K562 (cell line): ENCODE results near the gene TTC4. TPM values are rescaled to one million over a fixed set of nuclear protein-coding genes. Genes with fewer than 3 reads are reported as not detected.

ENCODE experiments used
- ATAC-seq: fragments of 200-7000 bp; cut with Tn5 transposase; 3 replicates; pipeline ENCODE4 v1.9.1; 2020; ENCODE audit warnings: moderate library complexity
- BruUV-seq: library from RNA; stranded (reverse); fragments of 400-500 nt; replicated peaks from 2 replicates; lab custom pipeline; 2021; lab: Mats Ljungman, UMichigan
- CTCF ChIA-PET: fragments of 300-600 bp; formaldehyde crosslinking; extraction: SDS; loops from one replicate; lab custom pipeline; 2021; ENCODE audit warnings: low intra/inter-chr PET ratio; lab: Yijun Ruan, JAX
- POLR2A ChIA-PET: fragments of 300-600, 350-650 bp; sonication (Branson Sonifier 250); formaldehyde crosslinking; extraction: SDS; loops from one replicate; lab custom pipeline; 2021; ENCODE audit warnings: antibody characterized with exemption, inconsistent platforms; lab: Yijun Ruan, JAX
- DNase-seq, 4 experiments: peaks; one replicate each; pipeline versions ENCODE4 v3.0.0 to v3.0.0-alpha.2; 2011 to 2018; ENCODE audit warnings: low spot score in 3 of 4, mixed read lengths in 3 of 4; ENCODE audit errors: extremely low read depth in 1 of 4
- FAIRE-seq: peaks from 2 replicates; lab custom pipeline; 2011; peaks lifted over from hg19 to GRCh38; lab: Jason Lieb, UNC
- H2AFZ ChIP-seq: 2 replicates; pipeline ENCODE4 v1.6.0; 2011; ENCODE audit warnings: low read depth, low read length, control low read depth, inconsistent platforms
- H3K27ac ChIP-seq: fragments of 200-600 bp; 3 replicates; pipeline ENCODE4 v1.8.0; 2011; ENCODE audit warnings: low read depth, mild to moderate bottlenecking, control low read depth, inconsistent platforms, low read length, moderate library complexity, mixed read lengths; ENCODE audit errors: extremely low read depth
- H3K27me3 ChIP-seq, 2 experiments: fragments of 300-600 bp in 1 of 2; 2 replicates in 1 of 2; 3 replicates in 1 of 2; pipeline versions ENCODE4 v1.6.0 to v1.8.0; 2011; ENCODE audit warnings: inconsistent platforms in 2 of 2, low read length in 2 of 2, mild to moderate bottlenecking in 1 of 2, mixed read lengths in 1 of 2, moderate library complexity in 1 of 2; ENCODE audit not compliant: control insufficient read depth in 2 of 2, insufficient read depth in 2 of 2
- H3K36me3 ChIP-seq: fragments of 300-600 bp; 3 replicates; pipeline ENCODE4 v1.8.0; 2011; ENCODE audit warnings: mild to moderate bottlenecking, low read length, inconsistent platforms; ENCODE audit not compliant: control insufficient read depth, insufficient read depth
- H3K4me1 ChIP-seq, 2 experiments: fragments of 200-600 bp in 1 of 2; replicated peaks in 1 of 2; 2 replicates in 1 of 2; 3 replicates in 1 of 2; pipeline versions ENCODE4 v1.5.1 to v1.8.0; 2011; ENCODE audit warnings: inconsistent platforms in 2 of 2, low read length in 2 of 2, mild to moderate bottlenecking in 1 of 2, mixed read lengths in 1 of 2, moderate library complexity in 1 of 2; ENCODE audit not compliant: control insufficient read depth in 2 of 2, insufficient read depth in 2 of 2
- H3K4me2 ChIP-seq: 2 replicates; pipeline ENCODE4 v1.6.1; 2011; ENCODE audit warnings: low read length, control low read depth, inconsistent platforms, mixed read lengths; ENCODE audit not compliant: insufficient read depth
- H3K4me3 ChIP-seq: fragments of 200-600 bp; sonication (generic), shearing (Covaris generic); 2 replicates; pipeline ENCODE4 v1.5.1; 2016; ENCODE audit warnings: control low read depth, inconsistent platforms
- H3K79me2 ChIP-seq: fragments of 200-600 bp; 3 replicates; pipeline ENCODE4 v1.8.0; 2011; ENCODE audit warnings: low read length, inconsistent platforms; ENCODE audit not compliant: control insufficient read depth, insufficient read depth
- H3K9ac ChIP-seq, 2 experiments: 2 replicates each; pipeline versions ENCODE4 v1.6.0 to v1.6.1; 2011; ENCODE audit warnings: low read depth in 2 of 2, low read length in 2 of 2, control low read depth in 1 of 2, inconsistent platforms in 1 of 2, mild to moderate bottlenecking in 1 of 2, mixed read lengths in 1 of 2; ENCODE audit not compliant: insufficient read depth in 1 of 2
- H3K9me1 ChIP-seq: one replicate; pipeline ENCODE4 v1.6.0; 2011; ENCODE audit warnings: inconsistent platforms, mild to moderate bottlenecking, low read length, moderate library complexity; ENCODE audit not compliant: control insufficient read depth, insufficient read depth
- H3K9me3 ChIP-seq: replicated peaks from 2 replicates; pipeline ENCODE4 v1.5.1; 2011; ENCODE audit warnings: low read depth, low read length, inconsistent platforms; ENCODE audit not compliant: control insufficient read depth, insufficient read depth
- H4K20me1 ChIP-seq: replicated peaks from 2 replicates; pipeline ENCODE4 v1.6.1; 2011; ENCODE audit warnings: low read length, inconsistent platforms, mixed read lengths; ENCODE audit not compliant: control insufficient read depth, insufficient read depth
- KLF1 ChIP-seq: fragments of 450-650 bp; IDR thresholded peaks from 2 replicates; pipeline ENCODE4 v1.6.1; 2016; ENCODE audit warnings: missing genetic modification characterization, missing compliant biosample characterization
- POLR2A ChIP-seq: fragments of 450-650 bp; conservative IDR thresholded peaks from 2 replicates; pipeline ENCODE4 v1.6.1; 2016
- RBFOX2 ChIP-seq: fragments of 200-400 bp; formaldehyde crosslinking; IDR thresholded peaks from 2 replicates; pipeline ENCODE4 v1.6.1; 2017; ENCODE audit warnings: low read depth, mild to moderate bottlenecking, low read length, moderate library complexity
- in situ Hi-C: fragments of 300-500 bp; cut with MboI; formaldehyde crosslinking; loops from 4 replicates; pipeline ENCODE4 v1.15.0; 2018; ENCODE audit warnings: inconsistent platforms, mixed read lengths
- intact Hi-C: fragments of 100-400 bp; cut with micrococcal nuclease; formaldehyde crosslinking; loops from 2 replicates; pipeline ENCODE4 v1.14.2; 2022
- polyA plus RNA-seq, 8 experiments: library from polyadenylated mRNA; depleted of rRNA in 4 of 8; stranded (reverse) in 5 of 8; unstranded in 3 of 8; fragments of >200 nt; fragmentation: Nextera tagmentation in 2 of 8; fragmentation: Illumina TruSeq in 1 of 8; extraction: Ambion mirVana in 2 of 8; extraction: Trizol in 1 of 8; gene quantifications; 2 replicates each; pipeline versions ENCODE4 v1.2.1 to v1.2.3, GENCODE V29; 2011 to 2014; ENCODE audit warnings: inconsistent platforms in 1 of 8, missing spikeins in 1 of 8
- total RNA-seq, 7 experiments: library from RNA; depleted of rRNA in 6 of 7; stranded (reverse); fragments of >200 nt in 6 of 7; fragmentation: Illumina TruSeq in 2 of 7; extraction: Trizol in 2 of 7; gene quantifications; 2 replicates each; pipeline versions ENCODE4 v1.2.1 to v1.2.3, GENCODE V29; 2011 to 2021; ENCODE audit warnings: low replicate concordance in 1 of 7
- TF ChIP-seq, protein P1 (sequence below), 2 experiments: fragments of 450-650 bp; formaldehyde crosslinking in 1 of 2; IDR thresholded peaks; 2 replicates each; pipeline versions ENCODE4 v1.4.0 to v1.6.1; 2014 to 2020; ENCODE audit warnings: mild to moderate bottlenecking in 2 of 2, borderline replicate concordance in 1 of 2, low read depth in 1 of 2
- TF ChIP-seq, protein P2 (sequence below), 2 experiments: fragments of 250-450 bp in 1 of 2; fragments of 450-650 bp in 1 of 2; sonication (Bioruptor Pico) in 1 of 2; IDR thresholded peaks; 2 replicates each; pipeline versions ENCODE4 v1.6.1 to v1.8.0; 2016 to 2021; ENCODE audit warnings: mild to moderate bottlenecking in 2 of 2, moderate library complexity in 2 of 2, missing compliant biosample characterization in 1 of 2, missing genetic modification characterization in 1 of 2

The TTC4 gene
- total and polyA plus RNA-seq, 9 of the 15 experiments (the other 6 are each of a cell fraction or from before 2014, with no cell fraction given): 36.3 to 111 (median 54.1) TPM

DNA sequence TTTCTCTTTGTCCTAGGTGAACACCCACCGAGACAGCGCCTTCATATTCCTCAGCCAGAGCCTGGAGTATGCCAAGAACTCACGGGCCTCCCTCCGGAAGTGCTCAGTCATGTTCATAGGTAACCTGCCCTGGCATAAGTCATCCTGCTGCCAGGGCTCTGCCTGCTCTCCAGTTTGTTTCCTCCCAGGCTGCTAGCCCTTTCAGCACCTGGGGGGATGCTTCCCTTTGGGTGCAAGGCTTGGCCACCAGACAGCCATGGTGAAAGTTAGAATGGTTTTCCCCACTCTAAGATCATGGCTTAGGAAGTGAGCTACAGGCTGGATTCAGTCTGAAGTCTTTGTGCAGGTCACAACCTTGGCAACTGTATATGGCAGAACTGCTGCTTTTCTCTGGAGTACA, 9.2 kb upstream of the TTC4 start (continued):
- TF ChIP-seq, protein P1, sequence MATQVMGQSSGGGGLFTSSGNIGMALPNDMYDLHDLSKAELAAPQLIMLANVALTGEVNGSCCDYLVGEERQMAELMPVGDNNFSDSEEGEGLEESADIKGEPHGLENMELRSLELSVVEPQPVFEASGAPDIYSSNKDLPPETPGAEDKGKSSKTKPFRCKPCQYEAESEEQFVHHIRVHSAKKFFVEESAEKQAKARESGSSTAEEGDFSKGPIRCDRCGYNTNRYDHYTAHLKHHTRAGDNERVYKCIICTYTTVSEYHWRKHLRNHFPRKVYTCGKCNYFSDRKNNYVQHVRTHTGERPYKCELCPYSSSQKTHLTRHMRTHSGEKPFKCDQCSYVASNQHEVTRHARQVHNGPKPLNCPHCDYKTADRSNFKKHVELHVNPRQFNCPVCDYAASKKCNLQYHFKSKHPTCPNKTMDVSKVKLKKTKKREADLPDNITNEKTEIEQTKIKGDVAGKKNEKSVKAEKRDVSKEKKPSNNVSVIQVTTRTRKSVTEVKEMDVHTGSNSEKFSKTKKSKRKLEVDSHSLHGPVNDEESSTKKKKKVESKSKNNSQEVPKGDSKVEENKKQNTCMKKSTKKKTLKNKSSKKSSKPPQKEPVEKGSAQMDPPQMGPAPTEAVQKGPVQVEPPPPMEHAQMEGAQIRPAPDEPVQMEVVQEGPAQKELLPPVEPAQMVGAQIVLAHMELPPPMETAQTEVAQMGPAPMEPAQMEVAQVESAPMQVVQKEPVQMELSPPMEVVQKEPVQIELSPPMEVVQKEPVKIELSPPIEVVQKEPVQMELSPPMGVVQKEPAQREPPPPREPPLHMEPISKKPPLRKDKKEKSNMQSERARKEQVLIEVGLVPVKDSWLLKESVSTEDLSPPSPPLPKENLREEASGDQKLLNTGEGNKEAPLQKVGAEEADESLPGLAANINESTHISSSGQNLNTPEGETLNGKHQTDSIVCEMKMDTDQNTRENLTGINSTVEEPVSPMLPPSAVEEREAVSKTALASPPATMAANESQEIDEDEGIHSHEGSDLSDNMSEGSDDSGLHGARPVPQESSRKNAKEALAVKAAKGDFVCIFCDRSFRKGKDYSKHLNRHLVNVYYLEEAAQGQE (IDR thresholded peaks at IDR 0.05; ENCODE audit: borderline replicate concordance): peak; percentile 14; the same call in 1 of the 2 replicates
- TF ChIP-seq, protein P1 (CRISPR knock-in tag; IDR thresholded peaks at IDR 0.05; ENCODE audit: low read depth): no peak
- TF ChIP-seq KLF1 (tag): no peak

DNA sequence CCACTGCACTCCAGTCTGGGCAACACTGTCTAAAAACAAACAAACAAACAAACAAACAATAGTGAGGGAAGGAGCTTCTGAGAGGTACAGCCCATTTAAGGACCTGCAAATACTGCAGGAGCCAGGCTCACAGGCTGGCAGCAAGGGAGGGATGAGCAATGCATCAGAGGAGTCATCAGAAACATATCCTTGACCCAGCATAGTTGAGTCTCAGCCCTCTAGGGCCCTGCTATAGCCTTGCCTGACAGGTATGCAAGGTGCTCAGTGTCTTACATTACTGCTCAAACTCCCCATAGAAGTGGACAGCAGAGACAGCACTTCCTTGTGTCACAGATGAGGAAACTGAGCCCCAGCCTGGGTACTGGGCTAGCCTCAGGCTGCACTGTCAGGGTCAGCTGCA, 7.3 kb upstream of the TTC4 start:
- no peak for FAIRE-seq
- no peak overlapping the region for H3K27ac ChIP-seq
- H3K27me3 ChIP-seq: peaks cover 22 to 56% of the 10 kb centered on the region in 2 experiments
- H4K20me1 ChIP-seq: peaks cover 18% of the 10 kb centered on the region
- no peak for ATAC-seq
- H3K9ac ChIP-seq: no peak overlapping the region
- intact Hi-C loops (no loop called here), in situ Hi-C loops (no loop called here)
- ChIA-PET CTCF (no interaction called here), POLR2A (no interaction called here)
- no peak overlapping the region for H2AFZ ChIP-seq
- H3K9me1 ChIP-seq: no peaks in the 10 kb centered on the region
- H3K36me3 ChIP-seq: no peaks in the 10 kb centered on the region
- no peaks in the 10 kb centered on the region for H3K9me3 ChIP-seq
- DNase-seq: no peak
- H3K4me2 ChIP-seq: no peak overlapping the region
- no TSS peak for BruUV-seq
- H3K4me1 ChIP-seq: no peaks in the 10 kb centered on the region
- H3K4me3 ChIP-seq: no peak overlapping the region
- H3K79me2 ChIP-seq: no peaks in the 10 kb centered on the region
- TF ChIP-seq, protein P2, sequence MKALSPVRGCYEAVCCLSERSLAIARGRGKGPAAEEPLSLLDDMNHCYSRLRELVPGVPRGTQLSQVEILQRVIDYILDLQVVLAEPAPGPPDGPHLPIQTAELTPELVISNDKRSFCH (CRISPR knock-in tag; IDR thresholded peaks at IDR 0.05): no peak
- TF ChIP-seq, protein P2 (tag; IDR thresholded peaks at IDR 0.05): no peak
- TF ChIP-seq POLR2A (no peak), RBFOX2 (no peak)
